A549 (cell line): ENCODE measurements around the gene ETV7.

Experiments
- EP300 ChIP-seq, 2 experiments: fragments of >200 bp; sonication (Bioruptor Twin); formaldehyde crosslinking; IDR thresholded peaks; 2 replicates in 1 of 2; 3 replicates in 1 of 2; pipeline ENCODE4 v1.6.1; 2016 to 2017
- FOSB ChIP-seq: fragments of 250-450 bp; sonication (Bioruptor Pico); IDR thresholded peaks from 2 replicates; pipeline ENCODE4 v1.5.0; 2020; ENCODE audit warnings: mild to moderate bottlenecking, moderate library complexity
- GATA3 ChIP-seq: IDR thresholded peaks from 2 replicates; pipeline ENCODE4 v1.6.1; 2012; ENCODE audit warnings: borderline replicate concordance
- MAX ChIP-seq: IDR thresholded peaks from 2 replicates; pipeline ENCODE4 v1.6.1; 2012
- MAZ ChIP-seq: fragments of 150-350 bp; IDR thresholded peaks from 2 replicates; pipeline ENCODE4 v1.6.1; 2014; ENCODE audit warnings: antibody characterized with exemption, low read depth, low read length, borderline replicate concordance
- MYC ChIP-seq: IDR thresholded peaks from 2 replicates; pipeline ENCODE4 v1.6.1; 2012; ENCODE audit warnings: mild to moderate bottlenecking, inconsistent platforms, low read length, improper control_type of control experiment, borderline replicate concordance
- NPAS2 ChIP-seq: fragments of 250-450 bp; sonication (Bioruptor Pico); IDR thresholded peaks from 2 replicates; pipeline ENCODE4 v1.8.0; 2022; ENCODE audit warnings: mild to moderate bottlenecking, moderate library complexity, borderline replicate concordance
- POLR2A ChIP-seq: IDR thresholded peaks from 2 replicates; pipeline ENCODE4 v1.6.1; 2012; ENCODE audit warnings: mild to moderate bottlenecking, low read length
- RAD21 ChIP-seq, 2 experiments: fragments of >200 bp in 1 of 2; sonication (Bioruptor Twin) in 1 of 2; formaldehyde crosslinking in 1 of 2; IDR thresholded peaks in 1 of 2; conservative IDR thresholded peaks in 1 of 2; 2 replicates in 1 of 2; 3 replicates in 1 of 2; pipeline ENCODE4 v1.6.1; 2012 to 2018; ENCODE audit warnings: inconsistent platforms in 1 of 2
- TF ChIP-seq, protein P1 (sequence below): fragments of >200 bp; sonication (Bioruptor Twin); formaldehyde crosslinking; IDR thresholded peaks from 3 replicates; pipeline ENCODE4 v1.5.1; 2016
- TF ChIP-seq, protein P2 (sequence below): IDR thresholded peaks from 2 replicates; pipeline ENCODE4 v1.6.1; 2012; ENCODE audit warnings: low read depth, borderline replicate concordance

- TF ChIP-seq MYC, result no peak
- no peak for TF ChIP-seq EP300 (IDR thresholded peaks at IDR 0.05)
- no peak for TF ChIP-seq POLR2A
- no peak for TF ChIP-seq MAZ
- TF ChIP-seq, protein P1, sequence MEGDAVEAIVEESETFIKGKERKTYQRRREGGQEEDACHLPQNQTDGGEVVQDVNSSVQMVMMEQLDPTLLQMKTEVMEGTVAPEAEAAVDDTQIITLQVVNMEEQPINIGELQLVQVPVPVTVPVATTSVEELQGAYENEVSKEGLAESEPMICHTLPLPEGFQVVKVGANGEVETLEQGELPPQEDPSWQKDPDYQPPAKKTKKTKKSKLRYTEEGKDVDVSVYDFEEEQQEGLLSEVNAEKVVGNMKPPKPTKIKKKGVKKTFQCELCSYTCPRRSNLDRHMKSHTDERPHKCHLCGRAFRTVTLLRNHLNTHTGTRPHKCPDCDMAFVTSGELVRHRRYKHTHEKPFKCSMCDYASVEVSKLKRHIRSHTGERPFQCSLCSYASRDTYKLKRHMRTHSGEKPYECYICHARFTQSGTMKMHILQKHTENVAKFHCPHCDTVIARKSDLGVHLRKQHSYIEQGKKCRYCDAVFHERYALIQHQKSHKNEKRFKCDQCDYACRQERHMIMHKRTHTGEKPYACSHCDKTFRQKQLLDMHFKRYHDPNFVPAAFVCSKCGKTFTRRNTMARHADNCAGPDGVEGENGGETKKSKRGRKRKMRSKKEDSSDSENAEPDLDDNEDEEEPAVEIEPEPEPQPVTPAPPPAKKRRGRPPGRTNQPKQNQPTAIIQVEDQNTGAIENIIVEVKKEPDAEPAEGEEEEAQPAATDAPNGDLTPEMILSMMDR, result no peak
- TF ChIP-seq, protein P2, sequence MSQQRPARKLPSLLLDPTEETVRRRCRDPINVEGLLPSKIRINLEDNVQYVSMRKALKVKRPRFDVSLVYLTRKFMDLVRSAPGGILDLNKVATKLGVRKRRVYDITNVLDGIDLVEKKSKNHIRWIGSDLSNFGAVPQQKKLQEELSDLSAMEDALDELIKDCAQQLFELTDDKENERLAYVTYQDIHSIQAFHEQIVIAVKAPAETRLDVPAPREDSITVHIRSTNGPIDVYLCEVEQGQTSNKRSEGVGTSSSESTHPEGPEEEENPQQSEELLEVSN, result no peak
- TF ChIP-seq GATA3, result no peak
- TF ChIP-seq RAD21 (conservative IDR thresholded peaks at IDR 0.05 in 1 of 2, IDR thresholded peaks at IDR 0.05 in 1 of 2), result no peak
- TF ChIP-seq MAX, result no peak
- TF ChIP-seq NPAS2 (CRISPR knock-in tag), result no peak
- TF ChIP-seq FOSB (CRISPR knock-in tag), result no peak
These were observed 44.7 kb upstream of the ETV7 start for GRCh38 chr6:36432151-36432671.
